ENCODE results near the gene ARHGAP4.

Gene ARHGAP4

GRCh38 chrX:153883163-153883843 lies 42.8 kb downstream of the ARHGAP4 start:
- no peak for DNase-seq (ENCODE audit: low read depth in 2 of 3, low spot score in 2 of 3)

DNA sequence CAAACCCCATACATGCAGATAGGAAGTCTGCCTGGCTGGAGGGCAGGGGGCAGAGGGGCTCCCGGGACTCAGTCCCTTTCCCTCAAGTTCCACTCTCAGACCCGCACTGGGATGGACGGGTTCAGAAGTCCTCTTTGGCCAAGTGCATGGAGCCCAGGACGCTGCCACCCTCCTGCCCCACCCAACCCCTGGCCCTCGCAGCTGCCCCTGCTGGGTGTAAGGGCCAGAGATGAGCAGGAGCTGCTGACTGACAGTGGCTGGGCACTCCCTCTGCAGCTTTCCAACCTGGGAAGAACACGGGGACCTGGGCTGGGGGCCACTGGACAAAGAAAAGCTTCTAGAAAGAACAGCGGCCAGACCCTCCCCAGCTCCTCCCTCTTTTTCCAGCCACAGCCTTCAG lies 43.5 kb downstream of the ARHGAP4 start:
- DNase-seq (ENCODE audit: low read depth in 2 of 3, low spot score in 2 of 3): no peak

- DNase-seq (ENCODE audit: low read depth in 2 of 3, low spot score in 2 of 3): no peak
Measured at GRCh38 chrX:153882086-153882498, 44.0 kb downstream of the ARHGAP4 start.

- no peak for DNase-seq (ENCODE audit: low read depth in 2 of 3, low spot score in 2 of 3)
Measured at GRCh38 chrX:153881281-153881680, 44.8 kb downstream of the ARHGAP4 start.

DNA sequence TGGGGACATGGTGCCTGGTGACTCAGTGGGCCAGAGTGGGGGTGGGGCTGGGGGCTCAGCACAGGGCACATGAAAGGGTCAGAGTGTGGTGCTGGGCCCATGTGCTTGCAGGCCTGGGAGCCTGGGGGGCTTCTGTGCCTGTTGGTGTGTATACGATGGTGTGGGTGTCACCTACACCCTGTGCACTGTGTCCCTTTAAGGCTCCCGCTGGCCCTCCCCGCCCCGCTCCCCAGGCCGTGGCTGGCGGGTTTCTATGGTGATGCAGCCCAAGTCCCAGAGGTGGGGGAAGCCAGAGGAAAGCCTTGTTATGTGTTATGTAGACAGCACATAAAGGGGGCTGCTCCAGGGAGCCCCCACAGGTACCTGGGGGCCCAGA lies 45.6 kb downstream of the ARHGAP4 start:
- DNase-seq (ENCODE audit: low read depth in 2 of 3, low spot score in 2 of 3): no peak

DNA sequence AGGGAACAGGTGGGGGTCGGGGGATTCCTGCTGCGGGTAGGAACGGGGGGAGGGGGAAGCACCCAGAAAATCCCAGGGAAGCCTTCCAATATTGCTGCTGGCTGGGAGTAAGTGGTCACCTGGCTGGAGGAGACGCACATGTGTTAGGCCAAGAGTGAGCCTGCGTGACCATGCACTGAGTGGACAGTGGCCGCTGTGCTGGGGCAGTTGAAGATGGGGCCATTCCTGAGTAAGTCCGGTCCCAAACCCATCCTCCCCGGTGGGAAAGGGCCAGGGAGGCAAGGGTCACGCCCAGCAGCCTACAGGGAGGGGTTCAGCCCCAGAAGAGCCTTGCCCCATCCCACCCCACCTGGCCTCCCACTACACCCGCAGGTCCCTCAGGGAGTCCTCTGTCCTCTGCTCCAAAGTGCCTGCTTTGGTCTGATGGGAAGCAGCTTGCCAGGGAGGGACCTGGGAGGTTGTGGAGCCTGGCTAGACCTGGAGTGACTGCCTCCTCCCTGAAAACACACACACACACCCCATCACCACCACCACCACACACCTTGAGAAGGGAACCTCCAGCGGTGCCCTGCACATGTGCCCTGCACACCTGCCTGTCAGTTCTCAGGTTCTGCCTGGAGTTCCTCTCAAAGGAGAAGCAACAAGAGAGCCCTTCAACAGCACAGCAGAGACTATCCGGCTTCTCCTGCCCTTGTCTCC lies 46.2 kb downstream of the ARHGAP4 start:
- no peak for DNase-seq (ENCODE audit: low read depth in 2 of 3, low spot score in 2 of 3)

- no peak for DNase-seq (ENCODE audit: low read depth in 2 of 3, low spot score in 2 of 3)
Measured at GRCh38 chrX:153878969-153879653, 47.0 kb downstream of the ARHGAP4 start.

GRCh38 chrX:153878345-153878744 lies 47.7 kb downstream of the ARHGAP4 start:
- DNase-seq (ENCODE audit: low read depth in 2 of 3, low spot score in 2 of 3): no peak

GRCh38 chrX:153877571-153878261 lies 48.3 kb downstream of the ARHGAP4 start:
- no peak for DNase-seq (ENCODE audit: low read depth in 2 of 3, low spot score in 2 of 3)

DNA sequence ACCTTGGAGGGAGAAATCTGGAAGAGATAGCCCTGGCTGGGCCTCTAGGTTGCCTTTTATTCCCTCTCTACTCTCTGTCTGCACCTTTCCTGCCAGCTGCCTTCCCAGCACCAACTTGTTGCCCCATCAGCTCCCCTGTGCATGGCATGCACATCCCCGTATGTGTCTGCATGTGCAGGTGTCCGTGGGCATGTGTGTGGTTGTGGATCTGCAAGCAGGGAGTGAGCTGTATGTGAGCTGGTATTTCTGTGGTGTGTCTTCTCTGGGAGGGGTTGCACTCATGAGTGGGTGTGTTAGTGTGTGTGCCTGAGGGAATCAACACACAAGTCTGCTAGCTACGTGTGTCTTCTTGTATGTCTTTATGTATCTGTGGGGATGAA lies 50.0 kb downstream of the ARHGAP4 start:
- DNase-seq (ENCODE audit: low read depth in 2 of 3, low spot score in 2 of 3): no peak

DNA sequence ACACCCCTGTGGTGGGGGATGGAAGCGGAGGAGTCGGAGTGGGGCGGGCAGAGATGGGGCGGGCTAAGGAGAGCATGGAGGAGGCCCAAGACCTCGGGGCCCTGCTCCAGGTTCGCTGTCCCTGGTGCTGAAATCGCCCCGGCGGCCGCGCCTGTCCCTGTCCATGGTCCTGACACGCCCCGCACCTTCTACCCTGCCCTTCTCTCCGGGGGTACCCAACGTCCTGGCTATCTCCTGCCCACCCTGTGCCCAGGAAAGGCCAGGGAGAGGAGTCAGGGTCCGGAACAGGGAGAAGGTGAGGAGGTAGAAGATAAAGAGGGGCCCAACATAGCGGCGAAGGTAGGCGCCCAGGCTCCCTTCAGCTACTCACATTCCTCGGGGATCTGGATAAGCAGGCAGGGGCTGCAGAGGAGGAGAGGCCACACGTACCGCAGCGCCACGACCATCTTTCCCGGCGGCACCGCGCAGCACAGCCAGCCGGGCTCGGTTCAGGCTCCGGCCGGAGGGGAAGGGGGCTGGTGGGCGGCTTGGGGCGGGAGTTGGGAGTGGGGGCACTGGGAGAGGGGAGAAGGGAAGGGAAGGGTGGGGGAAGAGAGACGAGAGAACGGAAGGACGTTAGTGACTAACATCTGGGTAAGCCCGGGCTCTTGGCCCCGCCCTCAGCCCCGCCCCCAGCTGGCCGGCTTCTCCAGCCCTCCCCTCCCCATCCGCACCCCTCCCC lies 50.5 kb downstream of the ARHGAP4 start:
- DNase-seq (ENCODE audit: low read depth in 2 of 3, low spot score in 2 of 3): peak; percentile 31 to 63 (median 53)

- no peak for DNase-seq (ENCODE audit: low read depth in 2 of 3, low spot score in 2 of 3)
Measured at GRCh38 chrX:153874366-153875125, 51.5 kb downstream of the ARHGAP4 start.

DNA sequence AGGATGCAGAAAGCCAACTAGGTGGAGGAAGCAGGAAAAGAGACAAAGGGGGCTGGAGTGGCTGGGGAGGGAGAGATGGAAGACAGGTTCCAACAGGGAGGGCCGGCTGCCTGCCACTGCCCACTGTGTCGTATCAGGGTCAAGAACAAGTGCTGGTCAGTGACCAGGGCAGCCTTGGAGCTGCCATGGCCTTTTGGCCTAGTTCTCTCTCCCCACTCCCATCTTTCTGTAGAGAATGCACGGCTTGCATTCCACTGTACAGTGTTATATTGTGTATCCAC lies 52.0 kb downstream of the ARHGAP4 start:
- DNase-seq (ENCODE audit: low read depth in 2 of 3, low spot score in 2 of 3): no peak

DNA sequence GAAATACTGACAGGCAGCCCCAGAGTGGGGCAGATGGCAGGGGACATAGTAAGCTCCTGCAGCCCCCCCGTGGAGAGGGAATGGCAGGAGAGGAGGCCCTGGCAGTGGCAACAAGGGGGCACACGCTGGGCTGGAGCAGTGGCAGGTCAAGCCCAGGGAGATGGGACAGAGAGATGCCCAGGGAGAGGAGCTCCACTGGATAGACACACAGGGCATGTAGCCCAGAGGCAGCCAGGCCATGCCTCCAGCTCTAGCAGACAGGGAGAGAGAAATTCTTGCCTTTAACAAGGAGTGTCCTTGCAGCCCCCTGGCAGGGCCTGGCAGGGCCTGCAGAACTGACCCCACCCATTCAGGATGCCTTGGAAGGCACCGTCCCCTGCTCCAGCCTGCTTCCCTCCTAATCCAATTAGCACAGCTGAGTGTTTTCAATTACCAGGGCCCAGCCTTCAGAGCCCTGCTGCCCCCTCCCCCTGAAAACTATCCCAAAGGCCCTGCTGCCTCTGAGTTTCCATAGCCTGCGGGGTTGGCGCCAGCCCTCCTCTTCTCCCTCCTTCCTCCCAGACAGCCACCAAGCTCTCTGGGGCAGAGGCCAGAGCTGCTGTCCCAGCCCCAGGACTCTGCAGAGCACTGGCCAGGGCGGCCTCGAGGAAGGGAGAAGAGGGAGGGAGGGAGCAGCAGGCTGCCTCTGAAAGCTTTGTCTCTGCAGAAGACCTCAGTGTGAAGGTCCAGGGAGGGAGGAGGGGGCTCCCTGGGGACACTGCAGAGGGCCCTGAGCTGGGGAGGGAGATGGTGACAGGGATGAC lies 52.6 kb downstream of the ARHGAP4 start:
- DNase-seq (ENCODE audit: low read depth in 2 of 3, low spot score in 2 of 3): no peak

DNA sequence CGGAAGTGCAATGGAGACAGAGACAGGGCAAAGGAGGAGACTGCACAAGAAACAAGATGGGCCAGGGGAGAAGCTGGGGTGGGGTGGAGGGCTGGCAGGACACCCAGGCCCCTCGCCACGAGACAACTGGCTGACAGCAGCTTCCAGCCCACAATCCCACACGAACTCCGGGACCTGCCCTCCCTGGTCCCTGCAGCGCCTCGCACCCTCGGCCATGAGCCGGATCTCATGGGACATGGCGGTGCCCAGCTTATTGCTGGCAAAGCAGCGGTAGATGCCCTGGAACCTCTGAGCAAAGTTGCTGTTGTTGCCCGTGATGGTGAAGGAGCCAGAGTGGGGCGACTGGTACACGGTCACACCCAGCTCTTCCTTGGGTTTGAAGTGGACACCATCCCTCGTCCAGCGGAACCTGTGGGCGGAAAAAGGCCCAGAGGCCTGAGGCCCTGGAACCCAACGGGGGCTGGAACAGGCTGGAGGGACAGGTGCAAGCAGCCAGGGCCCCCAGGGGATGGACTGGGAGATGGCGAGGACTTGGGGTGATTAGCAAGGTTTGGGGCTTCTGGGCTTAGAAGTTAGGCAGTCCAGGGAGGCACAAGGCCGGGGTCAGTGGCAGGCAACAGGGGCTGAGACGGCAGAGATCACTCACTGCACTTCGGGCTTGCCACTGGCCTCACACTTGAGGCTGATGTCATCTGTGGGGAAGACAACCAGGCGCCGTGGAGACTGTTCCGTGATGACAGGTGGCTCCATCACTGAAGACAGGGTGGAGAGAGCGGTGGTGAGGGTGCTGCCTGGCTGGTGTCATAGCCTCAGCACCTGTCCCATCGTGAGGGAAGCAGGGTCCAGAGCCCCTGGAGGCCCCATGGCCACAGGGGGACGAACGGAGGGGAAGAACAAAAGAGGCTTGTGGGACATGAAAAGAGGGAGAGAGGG lies 53.9 kb downstream of the ARHGAP4 start:
- DNase-seq (ENCODE audit: low read depth in 2 of 3, low spot score in 2 of 3): no peak

DNA sequence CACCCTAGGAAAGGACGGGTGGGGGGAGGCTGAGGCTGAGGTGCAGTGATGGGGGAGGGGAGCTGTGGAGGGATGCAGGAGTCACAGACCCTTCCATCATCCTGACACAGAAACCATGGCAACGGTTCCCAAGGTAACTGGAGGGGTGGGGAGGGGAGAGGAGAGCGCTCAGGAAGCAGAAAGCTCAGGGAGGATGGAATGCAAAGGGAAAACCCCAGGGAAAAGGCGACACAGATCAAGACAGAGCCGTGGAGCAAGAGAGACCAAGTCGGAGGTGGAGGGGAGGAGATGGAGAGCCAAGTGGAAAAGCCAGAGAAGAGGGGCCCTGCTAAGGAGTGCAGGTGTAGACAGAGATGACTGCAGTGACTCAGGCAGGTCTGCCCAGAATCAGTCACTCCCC lies 54.6 kb downstream of the ARHGAP4 start:
- DNase-seq (ENCODE audit: low read depth in 2 of 3, low spot score in 2 of 3): no peak

DNA sequence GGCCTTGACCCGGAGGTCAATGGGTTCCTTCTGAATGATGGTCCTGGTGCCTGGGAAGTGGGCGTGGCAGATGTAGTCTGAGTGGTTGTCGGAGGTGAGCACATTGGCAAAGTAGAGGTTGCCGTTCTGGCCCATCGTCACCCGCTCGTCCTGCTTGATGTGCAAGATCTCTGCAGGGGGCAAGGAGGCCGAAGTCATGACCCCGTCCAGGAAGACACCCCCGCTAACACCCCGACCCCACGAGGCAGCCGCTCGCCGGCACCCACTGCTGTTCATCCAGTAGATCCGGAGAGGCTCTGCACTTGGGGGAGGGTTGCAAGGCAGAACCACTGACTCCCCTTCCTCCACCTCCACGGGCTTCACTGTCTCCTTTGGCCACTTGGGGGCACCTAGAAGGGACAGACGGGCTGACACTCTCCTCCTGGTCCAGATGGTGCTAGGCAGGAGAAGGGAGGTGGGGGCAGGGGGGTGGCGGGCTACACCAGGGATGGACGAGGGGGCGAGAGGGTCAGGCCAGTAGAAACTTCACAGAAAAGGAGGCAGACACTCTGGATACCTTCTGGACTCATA lies 55.2 kb downstream of the ARHGAP4 start:
- DNase-seq (ENCODE audit: low read depth in 2 of 3, low spot score in 2 of 3): no peak

- no peak for DNase-seq (ENCODE audit: low read depth in 2 of 3, low spot score in 2 of 3)
Measured at GRCh38 chrX:153870288-153870690, 55.8 kb downstream of the ARHGAP4 start.
